CD4-positive, alpha-beta memory T cell (primary cell): ENCODE data around the gene CFL2. TPM values are rescaled to one million over a fixed set of nuclear protein-coding genes. Genes with fewer than 3 reads are reported as not detected.

ENCODE experiments used
- CTCF ChIA-PET: fragments of 350-600 bp; sonication (Branson Sonifier 250); formaldehyde crosslinking; loops from one replicate; lab custom pipeline; 2021; ENCODE audit warnings: inconsistent platforms; ENCODE audit not compliant: partially characterized antibody; lab: Charles Lee
- POLR2A ChIA-PET: fragments of 350-600 bp; sonication (Branson Sonifier 250); formaldehyde crosslinking; loops from one replicate; lab custom pipeline; 2021; ENCODE audit not compliant: partially characterized antibody; lab: Charles Lee
- DNase-seq, 5 donors: peaks; one replicate each; pipeline versions ENCODE4 v3.0.0 to v3.0.0-alpha.2; 2020 to 2022; ENCODE audit warnings: mixed read lengths in 1 of 5
- H3K27ac ChIP-seq: one replicate; pipeline ENCODE4 v1.7.0; 2013; ENCODE audit warnings: low read depth, low read length
- H3K27me3 ChIP-seq: 2 replicates; pipeline ENCODE4 v1.7.0; 2013; ENCODE audit warnings: mild to moderate bottlenecking, low read length, moderate library complexity; ENCODE audit not compliant: insufficient read depth
- H3K36me3 ChIP-seq: 2 replicates; pipeline ENCODE4 v1.7.0; 2013; ENCODE audit warnings: mild to moderate bottlenecking, low read length, moderate library complexity; ENCODE audit not compliant: insufficient read depth
- H3K4me1 ChIP-seq: 2 replicates; pipeline ENCODE4 v1.7.0; 2013; ENCODE audit warnings: mild to moderate bottlenecking, low read length, moderate library complexity; ENCODE audit not compliant: insufficient read depth
- H3K4me3 ChIP-seq, 2 donors: one replicate each; pipeline ENCODE4 v1.7.0; 2013; ENCODE audit warnings: low read length in 2 of 2, mild to moderate bottlenecking in 1 of 2
- H3K9me3 ChIP-seq, 2 donors: one replicate each; pipeline ENCODE4 v1.7.0; 2013; ENCODE audit warnings: low read length in 2 of 2, control low read depth in 1 of 2; ENCODE audit not compliant: control insufficient read depth in 1 of 2
- H3K27ac Mint-ChIP-seq, 7 donors: one replicate each; pipeline ENCODE4 v1.8.0; 2020 to 2021; ENCODE audit warnings: mixed read lengths in 7 of 7, mild to moderate bottlenecking in 6 of 7, inconsistent platforms in 3 of 7, moderate library complexity in 3 of 7
- H3K27me3 Mint-ChIP-seq, 2 donors: one replicate each; pipeline ENCODE4 v1.8.0; 2020 to 2021; ENCODE audit warnings: mixed read lengths in 2 of 2
- H3K36me3 Mint-ChIP-seq, 2 donors: one replicate each; pipeline ENCODE4 v1.8.0; 2020 to 2021; ENCODE audit warnings: mixed read lengths in 2 of 2, inconsistent platforms in 1 of 2, mild to moderate bottlenecking in 1 of 2
- H3K4me1 Mint-ChIP-seq, 4 donors: one replicate each; pipeline ENCODE4 v1.8.0; 2020 to 2021; ENCODE audit warnings: mixed read lengths in 4 of 4, mild to moderate bottlenecking in 1 of 4
- H3K4me3 Mint-ChIP-seq, 8 donors: one replicate each; pipeline ENCODE4 v1.8.0; 2020 to 2021; ENCODE audit warnings: mixed read lengths in 8 of 8, mild to moderate bottlenecking in 7 of 8, moderate library complexity in 6 of 8, inconsistent platforms in 3 of 8
- H3K9me3 Mint-ChIP-seq, 8 donors: one replicate each; pipeline ENCODE4 v1.8.0; 2020 to 2021; ENCODE audit warnings: mixed read lengths in 8 of 8, mild to moderate bottlenecking in 5 of 8, inconsistent platforms in 3 of 8, moderate library complexity in 1 of 8
- intact Hi-C: fragments of 100-400 bp; cut with micrococcal nuclease; formaldehyde crosslinking; loops from one replicate; pipeline ENCODE4 v1.15.1; 2023
- polyA plus RNA-seq, 2 donors: library from polyadenylated mRNA; unstranded; fragments of 300-500 nt; fragmentation: Illumina TruSeq; gene quantifications; one replicate each; pipeline ENCODE4 v1.2.3, GENCODE V29; 2021
- total RNA-seq, 2 experiments: library from RNA; stranded (reverse); gene quantifications; one replicate each; pipeline ENCODE4 v1.2.3, GENCODE V29; 2021

Gene CFL2
- total and polyA plus RNA-seq, 4 experiments from 2014 or later = 10.4 to 14.2 (median 12.4) TPM

GRCh38 chr14:34665785-34666435 lies 48.5 kb downstream of the CFL2 start:
- DNase-seq = peak in 4 of 5 donors; percentile 35 to 61 (median 51)
- Histone ChIP-seq H3K9me3 (no peaks in the 10 kb centered on the region), H3K27me3 (no peaks in the 10 kb centered on the region), H3K4me1 (peaks cover 21% of the 10 kb centered on the region), H3K4me3 (peak overlapping the region in 1 of 2 donors; percentile 12), H3K27ac (peak overlapping the region; percentile 7), H3K36me3 (no peaks in the 10 kb centered on the region)
- ChIA-PET CTCF (interaction anchor here (0.9 to 2.0 kb wide), 4 partner anchors 10 to 747 kb away, joined by 3 to 5 read pairs (median 4); no protein-coding TSS in a partner anchor), POLR2A (interaction anchor here (0.8 to 3.0 kb wide), 10 partner anchors 10 to 751 kb away, joined by 3 to 11 read pairs (median 4); partner anchors contain the start of genes CFL2, FAM177A1, NFKBIA and PPP2R3C)
- H3K36me3 Mint-ChIP-seq = peaks cover 0 to 7% of the 10 kb centered on the region in 2 donors
- peaks cover 8 to 17% (median 12%) of the 10 kb centered on the region in 4 donors for H3K4me1 Mint-ChIP-seq
- peaks cover 0 to 13% (median 6%) of the 10 kb centered on the region in 8 donors for H3K9me3 Mint-ChIP-seq
- no peaks in the 10 kb centered on the region for H3K27me3 Mint-ChIP-seq
- peak overlapping the region in 7 of 8 donors; percentile 3 to 89 (median 73) for H3K4me3 Mint-ChIP-seq
- intact Hi-C loops = loop anchor here (5.0 kb wide), 2 partner anchors 34 to 46 kb away; partner anchors contain the start of genes CFL2 and SNX6
- peak overlapping the region; percentile 59 to 95 (median 92) for H3K27ac Mint-ChIP-seq

- H3K4me1 Mint-ChIP-seq = peaks cover 8 to 17% (median 12%) of the 10 kb centered on the region in 4 donors
- H3K27me3 Mint-ChIP-seq = no peaks in the 10 kb centered on the region
- POLR2A ChIA-PET = interaction anchor here (1.1 kb wide), 1 partner anchor 32 kb away, joined by 3 read pairs; the partner anchor contains the start of gene SNX6
- Histone ChIP-seq H3K4me1 (peaks cover 21% of the 10 kb centered on the region), H3K9me3 (no peaks in the 10 kb centered on the region), H3K4me3 (no peak overlapping the region), H3K27ac (no peak overlapping the region), H3K36me3 (no peaks in the 10 kb centered on the region), H3K27me3 (no peaks in the 10 kb centered on the region)
- H3K27ac Mint-ChIP-seq = no peak overlapping the region
- CTCF ChIA-PET = interaction anchor here (0.6 to 2.6 kb wide), 5 partner anchors 10 to 71 kb away, joined by 3 to 12 read pairs (median 4); no protein-coding TSS in a partner anchor
- H3K9me3 Mint-ChIP-seq = peaks cover 0 to 13% (median 6%) of the 10 kb centered on the region in 8 donors
- H3K36me3 Mint-ChIP-seq = peaks cover 0 to 7% of the 10 kb centered on the region in 2 donors
- intact Hi-C loops = no loop called here
- no peak for DNase-seq
- peak overlapping the region in 1 of 8 donors; percentile 20 for H3K4me3 Mint-ChIP-seq
Measured at GRCh38 chr14:34662561-34663088, 51.8 kb downstream of the CFL2 start.

- peaks cover under 1 to 10% (median 5%) of the 10 kb centered on the region in 4 donors for H3K4me1 Mint-ChIP-seq
- H3K4me3 ChIP-seq = no peak overlapping the region
- H3K36me3 Mint-ChIP-seq = peaks cover 0 to 7% of the 10 kb centered on the region in 2 donors
- CTCF ChIA-PET = interaction anchor here (2.6 kb wide), 1 partner anchor 12 kb away, joined by 12 read pairs; no protein-coding TSS in a partner anchor
- H3K9me3 Mint-ChIP-seq = peaks cover 0 to 13% (median 6%) of the 10 kb centered on the region in 8 donors
- no peak for DNase-seq
- intact Hi-C loops = no loop called here
- H3K36me3 ChIP-seq = no peaks in the 10 kb centered on the region
- H3K27me3 ChIP-seq = no peaks in the 10 kb centered on the region
- H3K9me3 ChIP-seq = no peaks in the 10 kb centered on the region
- POLR2A ChIA-PET = no interaction called here
- peaks cover 9% of the 10 kb centered on the region for H3K4me1 ChIP-seq
- H3K27me3 Mint-ChIP-seq = no peaks in the 10 kb centered on the region
- H3K27ac ChIP-seq = no peak overlapping the region
- H3K4me3 Mint-ChIP-seq = no peak overlapping the region
- H3K27ac Mint-ChIP-seq = peak overlapping the region in 1 of 7 donors; percentile 51
Measured at GRCh38 chr14:34660796-34661195, 53.6 kb downstream of the CFL2 start.

Other genes with a start within 250 kb of the CFL2 start
- gene EAPP, start 174.9 kb downstream of the CFL2 start, total RNA-seq = 10 to 100 TPM; 58.2 to 66.4 TPM
- gene EAPP, start 174.9 kb downstream of the CFL2 start, polyA plus RNA-seq = 100 to 1,000 TPM; 106 to 141 TPM
- 10 to 100 TPM; 81.0 to 82.6 TPM for gene SNX6, start 84.4 kb downstream of the CFL2 start, total RNA-seq
- 100 to 1,000 TPM; 145 to 212 TPM for gene SNX6, start 84.4 kb downstream of the CFL2 start, polyA plus RNA-seq
- gene BAZ1A, start 160.8 kb upstream of the CFL2 start, total RNA-seq = 10 to 100 TPM; 54.1 to 56.4 TPM
- gene BAZ1A, start 160.8 kb upstream of the CFL2 start, polyA plus RNA-seq = 10 to 100 TPM in 1 of 2 donors, 1 to 10 TPM in 1; 5.6 to 16.4 TPM